ENCODE data around the gene KDM6A. TPM values are rescaled to one million over a fixed set of nuclear protein-coding genes. Genes with fewer than 3 reads are reported as not detected.

The KDM6A gene
- total RNA-seq, 1 experiment from 2014 or later = 40.9 TPM

- CTCF ChIA-PET = no interaction called here
- TF ChIP-seq CTCF (conservative IDR thresholded peaks at IDR 0.05; ENCODE audit: low read depth, low read length) (no peak), EZH2 (IDR thresholded peaks at IDR 0.05; ENCODE audit: borderline replicate concordance, low read depth, low read length, poor library complexity, severe bottlenecking) (no peak)
- no TSS peak for BruUV-seq (replicated peaks)
These were observed 41.7 kb downstream of the KDM6A start for GRCh38 chrX:44914532-44915198.

GRCh38 chrX:44915361-44915868, 42.4 kb downstream of the KDM6A start:
- H3K27ac ChIP-seq (ENCODE audit: low read depth, low read length, poor library complexity, severe bottlenecking) = no peak overlapping the region

More at GRCh38 chrX:44914532-44915198, 41.7 kb downstream of the KDM6A start:
- no peaks in the 10 kb centered on the region for H3K27me3 ChIP-seq (replicated peaks; ENCODE audit: insufficient read depth, low read depth, low read length, poor library complexity)
- no peaks in the 10 kb centered on the region for H3K9me3 ChIP-seq (ENCODE audit: low read depth, low read length, poor library complexity, severe bottlenecking)
- intact Hi-C loops (cut with micrococcal nuclease; ENCODE audit: unreplicated experiment) = no loop called here
- H3K4me3 ChIP-seq (ENCODE audit: low read depth, low read length, poor library complexity, severe bottlenecking) = no peak overlapping the region
- POLR2A ChIA-PET (ENCODE audit: low non-redundant PET) = no interaction called here
- no peaks in the 10 kb centered on the region for H3K36me3 ChIP-seq (ENCODE audit: insufficient read depth, low read length, poor library complexity, severe bottlenecking)
- peaks cover 20% of the 10 kb centered on the region for H3K4me1 ChIP-seq (ENCODE audit: insufficient read depth, low read length, poor library complexity, severe bottlenecking)
- no peak for DNase-seq (ENCODE audit: low spot score)
- no peak overlapping the region for H3K27ac ChIP-seq (ENCODE audit: low read depth, low read length, poor library complexity, severe bottlenecking)

DNA sequence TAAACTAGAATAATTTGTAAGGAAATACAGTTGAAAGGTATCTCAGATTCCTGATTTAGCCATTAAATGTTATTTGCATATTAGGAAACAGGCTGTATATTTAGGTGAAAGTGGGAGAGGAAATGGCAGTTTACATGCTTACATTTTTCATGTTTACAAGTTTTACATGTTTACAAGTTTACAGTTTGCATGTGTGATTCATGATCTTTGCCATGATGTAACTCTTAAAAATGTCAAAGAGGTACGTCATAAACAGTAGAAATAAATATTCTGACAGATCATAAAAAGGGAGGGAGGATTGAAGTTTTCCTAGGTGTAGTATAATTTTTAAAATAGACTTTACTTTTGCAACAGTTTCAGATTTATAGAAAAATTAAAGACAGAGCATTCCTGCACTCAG, 45.7 kb downstream of the KDM6A start:
- no peaks in the 10 kb centered on the region for H3K27me3 ChIP-seq (replicated peaks; ENCODE audit: insufficient read depth, low read depth, low read length, poor library complexity)
- H3K9me3 ChIP-seq (ENCODE audit: low read depth, low read length, poor library complexity, severe bottlenecking) = no peaks in the 10 kb centered on the region
- H3K4me3 ChIP-seq (ENCODE audit: low read depth, low read length, poor library complexity, severe bottlenecking) = no peak overlapping the region
- DNase-seq (ENCODE audit: low spot score) = no peak
- intact Hi-C loops (cut with micrococcal nuclease; ENCODE audit: unreplicated experiment) = no loop called here
- TF ChIP-seq EZH2 (IDR thresholded peaks at IDR 0.05; ENCODE audit: borderline replicate concordance, low read depth, low read length, poor library complexity, severe bottlenecking) (no peak), CTCF (conservative IDR thresholded peaks at IDR 0.05; ENCODE audit: low read depth, low read length) (no peak)
- peaks cover 16% of the 10 kb centered on the region for H3K4me1 ChIP-seq (ENCODE audit: insufficient read depth, low read length, poor library complexity, severe bottlenecking)
- CTCF ChIA-PET = no interaction called here
- no TSS peak for BruUV-seq (replicated peaks)
- POLR2A ChIA-PET (ENCODE audit: low non-redundant PET) = no interaction called here
- H3K36me3 ChIP-seq (ENCODE audit: insufficient read depth, low read length, poor library complexity, severe bottlenecking) = no peaks in the 10 kb centered on the region
- no peak overlapping the region for H3K27ac ChIP-seq (ENCODE audit: low read depth, low read length, poor library complexity, severe bottlenecking)

More at GRCh38 chrX:44915361-44915868, 42.4 kb downstream of the KDM6A start:
- BruUV-seq (replicated peaks) = no TSS peak
- intact Hi-C loops (cut with micrococcal nuclease; ENCODE audit: unreplicated experiment) = no loop called here
- H3K27me3 ChIP-seq (replicated peaks; ENCODE audit: insufficient read depth, low read depth, low read length, poor library complexity) = no peaks in the 10 kb centered on the region
- CTCF ChIA-PET = no interaction called here
- H3K9me3 ChIP-seq (ENCODE audit: low read depth, low read length, poor library complexity, severe bottlenecking) = no peaks in the 10 kb centered on the region
- POLR2A ChIA-PET (ENCODE audit: low non-redundant PET) = no interaction called here
- H3K4me3 ChIP-seq (ENCODE audit: low read depth, low read length, poor library complexity, severe bottlenecking) = no peak overlapping the region
- no peaks in the 10 kb centered on the region for H3K36me3 ChIP-seq (ENCODE audit: insufficient read depth, low read length, poor library complexity, severe bottlenecking)
- peaks cover 20% of the 10 kb centered on the region for H3K4me1 ChIP-seq (ENCODE audit: insufficient read depth, low read length, poor library complexity, severe bottlenecking)
- TF ChIP-seq CTCF (conservative IDR thresholded peaks at IDR 0.05; ENCODE audit: low read depth, low read length) = no peak
- no peak for TF ChIP-seq EZH2 (IDR thresholded peaks at IDR 0.05; ENCODE audit: borderline replicate concordance, low read depth, low read length, poor library complexity, severe bottlenecking)
- DNase-seq (ENCODE audit: low spot score) = no peak

Measured in A673 (cell line).